HUES64 (cell line): Measurements from ENCODE around the gene FGF9.

Experiments
- H3K27ac ChIP-seq: 2 replicates; pipeline ENCODE4 v1.7.0; 2013; ENCODE audit warnings: low read depth, low read length, inconsistent platforms
- H3K27me3 ChIP-seq: 2 replicates; pipeline ENCODE4 v1.6.1; 2013; ENCODE audit warnings: mild to moderate bottlenecking, low read length; ENCODE audit not compliant: insufficient read depth
- H3K36me3 ChIP-seq: 2 replicates; pipeline ENCODE4 v1.6.1; 2013; ENCODE audit warnings: mild to moderate bottlenecking, low read length; ENCODE audit not compliant: insufficient read depth
- H3K4me1 ChIP-seq: 2 replicates; pipeline ENCODE4 v1.6.1; 2013; ENCODE audit warnings: mild to moderate bottlenecking, low read length, moderate library complexity; ENCODE audit not compliant: insufficient read depth
- H3K4me3 ChIP-seq: 2 replicates; pipeline ENCODE4 v1.5.1; 2013; ENCODE audit warnings: mild to moderate bottlenecking, low read length, moderate library complexity
- H3K9ac ChIP-seq: 2 replicates; pipeline ENCODE4 v1.6.1; 2013; ENCODE audit warnings: mild to moderate bottlenecking, low read depth, low read length
- H3K9me3 ChIP-seq: 2 replicates; pipeline ENCODE4 v1.6.1; 2013; ENCODE audit warnings: low read depth, low read length; ENCODE audit not compliant: insufficient read depth
- WGBS: fragments of 150-250, 120-280 bp; methylation state at CpG from one replicate; pipeline ENCODE4 v1.1.7; 2013; ENCODE audit warnings: missing lambda C conversion rate; 5-methylcytosine and 5-hydroxymethylcytosine counted together

The FGF9 gene

DNA sequence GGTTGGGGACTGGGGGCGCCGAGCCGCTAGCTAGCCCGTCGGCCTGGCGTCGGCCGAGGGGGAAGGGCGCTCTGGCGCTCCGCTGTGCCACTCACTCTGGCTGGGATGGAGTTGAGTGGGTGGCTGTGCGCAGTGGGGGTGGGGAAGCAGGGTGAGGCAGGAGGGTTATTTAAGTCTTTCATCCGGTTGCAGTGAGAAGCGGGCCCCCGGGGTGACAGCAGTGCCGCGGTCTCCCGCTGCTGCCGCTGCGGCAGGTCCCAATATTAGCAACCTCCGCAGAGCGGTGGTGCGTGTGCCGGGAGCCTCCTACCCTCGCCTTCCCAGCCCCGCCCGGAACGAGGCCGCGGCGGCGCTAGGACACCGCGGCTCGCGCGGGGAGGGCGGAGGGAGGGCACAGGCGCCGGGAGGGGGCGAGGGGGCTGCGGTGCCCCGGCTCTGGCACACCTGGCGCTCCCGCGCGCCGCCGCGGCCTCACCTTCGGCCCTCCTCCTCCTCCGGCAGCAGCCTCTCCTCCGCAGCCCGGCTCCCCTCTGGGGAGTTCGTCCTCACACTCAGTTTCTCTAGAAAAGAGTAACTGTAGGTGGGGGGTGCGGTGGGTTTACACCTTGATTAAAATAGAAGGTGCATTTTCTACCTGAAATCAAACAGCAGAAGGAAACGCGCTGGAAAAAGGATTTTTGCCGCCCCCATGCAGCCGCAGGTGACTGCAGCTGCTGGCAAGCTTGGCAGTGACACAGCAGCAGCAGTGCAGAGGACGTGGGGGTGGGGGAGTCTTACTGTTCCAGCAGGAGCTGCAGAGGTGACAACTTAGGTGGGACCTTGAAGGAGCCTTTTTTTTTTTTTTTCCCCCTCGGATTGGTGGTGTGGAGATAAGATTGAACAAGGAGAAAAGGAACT is 4.5 kb downstream of the FGF9 start:
- Histone ChIP-seq H3K27ac (no peak overlapping the region), H3K9ac (no peak overlapping the region), H3K9me3 (no peaks in the 10 kb centered on the region), H3K4me1 (peaks cover 26% of the 10 kb centered on the region), H3K4me3 (peak overlapping the region; percentile 63), H3K27me3 (peaks cover 79% of the 10 kb centered on the region), H3K36me3 (no peaks in the 10 kb centered on the region)
- WGBS, result under 1% methylated on average over 58 of the region's 62 CpGs

DNA sequence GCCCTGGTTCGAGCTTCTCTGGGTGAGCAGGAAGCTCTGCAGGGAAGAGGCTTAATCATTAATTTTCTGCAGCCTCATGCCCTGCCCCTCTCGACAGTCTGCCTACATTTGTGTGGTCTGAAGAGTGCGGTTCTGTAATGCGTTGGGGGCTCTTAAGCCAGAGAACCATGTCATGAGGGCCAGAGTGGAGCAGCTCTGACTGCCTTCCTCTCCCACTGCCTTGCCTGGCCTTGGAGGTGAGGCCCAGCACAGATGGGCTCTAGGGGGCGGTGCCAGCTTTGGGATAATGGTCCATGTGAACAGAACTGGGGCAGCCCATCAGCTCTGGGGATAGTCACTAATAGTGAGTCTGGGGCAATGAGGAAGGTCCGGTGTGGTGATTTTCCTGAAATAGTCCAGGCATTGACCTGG is 5.7 kb downstream of the FGF9 start:
- Histone ChIP-seq H3K9ac (no peak overlapping the region), H3K4me3 (no peak overlapping the region), H3K36me3 (no peaks in the 10 kb centered on the region), H3K4me1 (peaks cover 20% of the 10 kb centered on the region), H3K27ac (no peak overlapping the region), H3K27me3 (peaks cover 67% of the 10 kb centered on the region), H3K9me3 (no peaks in the 10 kb centered on the region)
- 46% methylated on average over 6 of the region's 6 CpGs for WGBS

DNA sequence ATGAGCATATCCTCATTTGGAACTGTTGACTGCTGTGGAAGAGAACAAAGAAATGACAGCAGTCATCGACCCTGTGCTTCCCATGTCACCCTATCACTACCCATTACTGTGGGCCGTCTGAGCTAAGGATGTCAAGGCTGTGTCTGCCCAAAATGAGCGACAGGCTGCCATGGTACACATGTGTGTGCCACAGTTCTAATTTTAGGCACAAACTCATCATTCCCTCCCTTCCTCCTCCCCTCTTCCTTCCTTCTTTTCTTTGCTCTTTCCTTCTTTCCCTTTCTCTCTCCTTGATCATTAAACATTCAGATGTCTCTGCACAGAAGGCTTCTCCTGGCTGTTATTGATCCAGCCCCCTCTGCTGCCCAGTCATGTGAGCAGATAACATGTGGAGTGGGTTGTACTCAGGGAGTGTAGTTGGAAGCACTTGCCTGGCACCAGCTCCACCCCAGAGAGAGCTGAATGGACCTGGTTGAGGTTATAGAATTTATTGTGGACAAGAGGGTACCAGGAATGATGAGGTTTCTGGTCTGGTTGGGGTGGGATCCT is 6.3 kb downstream of the FGF9 start:
- peaks cover 61% of the 10 kb centered on the region for H3K27me3 ChIP-seq
- peaks cover 14% of the 10 kb centered on the region for H3K4me1 ChIP-seq
- no peak overlapping the region for H3K4me3 ChIP-seq
- no peaks in the 10 kb centered on the region for H3K9me3 ChIP-seq
- no peak overlapping the region for H3K27ac ChIP-seq
- H3K9ac ChIP-seq, result no peak overlapping the region
- 88% methylated on average over 3 of the region's 3 CpGs for WGBS
- H3K36me3 ChIP-seq, result no peaks in the 10 kb centered on the region

DNA sequence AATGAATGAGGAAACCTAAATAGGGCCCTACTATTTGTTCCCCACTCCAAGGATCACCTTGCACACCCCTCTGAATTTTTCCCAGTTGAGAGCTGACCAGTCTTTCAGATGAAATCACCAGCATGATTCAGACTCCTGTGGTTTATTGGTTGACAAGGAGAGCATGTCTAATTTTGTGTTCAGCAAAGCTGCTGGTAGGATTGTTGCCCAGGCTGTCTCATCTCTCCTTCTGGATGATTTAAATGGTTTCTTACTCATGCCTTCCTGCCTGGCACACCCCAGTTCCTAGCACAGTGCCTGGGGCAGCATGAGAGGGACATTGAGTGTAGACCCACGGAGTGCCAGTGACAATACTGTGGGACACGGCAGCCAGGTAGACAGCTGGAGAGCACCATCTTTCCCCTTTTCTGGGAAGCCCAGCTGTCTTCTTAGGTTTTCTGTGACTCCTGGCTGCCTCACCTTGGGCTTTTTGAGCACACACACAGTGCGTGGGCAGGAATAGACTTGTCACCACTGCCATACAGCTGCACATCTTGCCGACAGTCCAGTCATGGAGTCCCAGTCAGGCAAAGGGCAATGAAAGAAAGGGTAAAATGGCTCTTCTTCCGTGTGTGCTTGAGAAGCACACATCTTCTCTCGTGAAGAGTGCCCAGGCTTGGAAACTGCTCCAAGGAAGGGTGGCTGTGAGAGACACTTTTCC is 12.3 kb downstream of the FGF9 start:
- Histone ChIP-seq H3K4me3 (no peak overlapping the region), H3K9ac (no peak overlapping the region), H3K9me3 (no peaks in the 10 kb centered on the region), H3K27ac (no peak overlapping the region), H3K4me1 (no peaks in the 10 kb centered on the region), H3K36me3 (no peaks in the 10 kb centered on the region), H3K27me3 (peaks cover 2% of the 10 kb centered on the region)
- WGBS, result 95% methylated on average over 6 of the region's 6 CpGs

DNA sequence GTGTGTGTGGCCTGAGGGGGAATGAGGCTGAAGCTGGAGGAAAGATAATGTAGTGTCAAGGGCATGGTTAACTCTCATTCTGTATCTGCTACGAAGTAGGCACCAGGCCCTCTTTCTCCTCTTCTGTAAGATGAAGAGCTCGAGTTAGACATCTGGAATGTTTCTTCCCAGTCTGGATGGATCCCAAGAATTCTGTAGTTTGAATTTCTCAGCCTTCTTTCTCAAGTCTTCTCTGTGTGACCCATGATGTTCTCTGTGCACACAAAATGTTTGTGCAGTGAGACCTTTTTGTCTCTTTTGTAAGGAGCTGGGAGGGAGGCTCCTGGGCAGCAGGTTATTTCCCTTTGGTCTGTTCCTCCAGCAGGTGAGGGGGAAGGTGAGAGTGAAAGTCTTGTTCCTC is 13.7 kb downstream of the FGF9 start:
- H3K27me3 ChIP-seq, result no peaks in the 10 kb centered on the region
- no peaks in the 10 kb centered on the region for H3K36me3 ChIP-seq
- no peaks in the 10 kb centered on the region for H3K9me3 ChIP-seq
- no peak overlapping the region for H3K27ac ChIP-seq
- H3K4me3 ChIP-seq, result no peak overlapping the region
- no peaks in the 10 kb centered on the region for H3K4me1 ChIP-seq
- 89% methylated on average over 2 of the region's 2 CpGs for WGBS
- H3K9ac ChIP-seq, result no peak overlapping the region

DNA sequence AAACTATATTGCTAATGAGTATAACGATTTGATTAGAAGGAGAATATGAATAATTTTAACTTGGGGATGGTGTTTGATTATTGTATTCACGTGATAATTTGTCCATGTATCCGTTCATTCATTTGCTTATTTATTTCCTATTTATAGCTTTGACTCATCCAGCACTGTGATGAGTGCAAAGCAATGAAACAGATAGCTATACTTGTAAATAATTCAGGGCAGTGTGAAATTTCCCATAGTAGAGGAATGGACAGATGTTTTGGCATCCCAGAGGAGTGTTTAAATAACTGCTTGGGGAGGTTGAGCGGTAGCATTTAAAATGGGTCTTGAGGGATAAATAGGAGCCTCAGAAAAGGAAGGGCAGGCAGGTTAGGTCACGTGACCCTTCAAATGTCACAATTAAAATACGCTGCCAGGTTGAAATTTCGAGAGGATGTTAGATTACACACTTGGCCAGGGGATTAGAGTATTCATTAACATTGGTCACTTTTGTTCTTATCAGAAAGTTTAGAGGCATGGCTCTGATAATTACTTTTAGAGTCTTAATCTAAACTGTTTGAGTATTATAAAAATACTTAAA is 14.7 kb downstream of the FGF9 start:
- Histone ChIP-seq H3K27me3 (no peaks in the 10 kb centered on the region), H3K27ac (no peak overlapping the region), H3K36me3 (no peaks in the 10 kb centered on the region), H3K9ac (no peak overlapping the region), H3K4me3 (no peak overlapping the region), H3K4me1 (no peaks in the 10 kb centered on the region), H3K9me3 (no peaks in the 10 kb centered on the region)
- WGBS, result 98% methylated on average over 5 of the region's 7 CpGs

DNA sequence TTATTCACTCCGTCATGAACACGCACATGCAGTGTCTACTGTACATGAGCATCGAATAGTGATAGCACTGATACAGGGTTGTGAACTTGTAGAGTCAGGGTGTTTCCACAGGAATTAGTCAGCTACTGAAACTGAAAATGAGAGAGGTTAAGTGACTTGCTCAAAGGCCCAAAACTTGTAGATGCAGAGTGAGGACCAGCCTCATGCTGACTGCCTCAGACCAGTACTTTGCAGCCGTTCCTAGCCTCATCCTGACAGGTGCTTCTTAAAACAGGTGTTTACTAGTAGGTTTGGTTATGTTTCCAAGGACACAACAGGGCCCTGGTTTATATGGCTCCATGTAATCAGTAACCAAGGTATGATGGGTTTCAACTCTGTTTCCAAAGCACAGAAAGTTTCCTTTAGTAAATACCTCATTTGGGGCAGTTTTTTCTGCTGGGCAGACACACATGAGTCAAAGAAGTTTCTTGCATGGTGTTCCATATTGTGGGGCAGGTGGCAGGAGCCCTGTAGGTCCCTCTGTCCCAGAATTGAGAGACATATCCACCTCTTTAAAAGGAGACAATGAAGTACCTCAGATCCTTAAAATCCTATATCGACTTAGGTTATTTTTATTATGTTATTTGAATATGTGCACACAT is 16.0 kb downstream of the FGF9 start:
- H3K27ac ChIP-seq, result no peak overlapping the region
- H3K4me3 ChIP-seq, result no peak overlapping the region
- no peaks in the 10 kb centered on the region for H3K27me3 ChIP-seq
- H3K9ac ChIP-seq, result no peak overlapping the region
- no peaks in the 10 kb centered on the region for H3K9me3 ChIP-seq
- WGBS, result 95% methylated on average over 4 of the region's 5 CpGs
- no peaks in the 10 kb centered on the region for H3K4me1 ChIP-seq
- H3K36me3 ChIP-seq, result no peaks in the 10 kb centered on the region

DNA sequence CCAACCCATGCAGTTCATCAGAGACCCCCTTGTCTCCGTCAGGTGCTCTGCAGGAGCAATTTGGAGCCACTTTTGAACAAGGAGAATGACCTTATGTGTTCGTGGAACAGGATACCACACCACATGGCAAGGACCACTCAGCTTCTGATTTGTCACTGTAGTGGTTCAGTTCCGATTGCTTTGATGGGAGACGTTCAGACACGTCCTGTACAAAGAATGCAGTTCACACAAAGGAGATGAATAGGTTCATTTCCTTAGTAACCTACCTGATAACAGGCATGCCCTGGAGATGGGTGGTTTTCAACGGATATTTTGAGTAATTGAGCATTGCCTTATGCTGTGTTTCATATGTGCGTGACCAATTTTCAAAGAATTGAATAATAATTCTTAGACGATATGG is 17.2 kb downstream of the FGF9 start:
- Histone ChIP-seq H3K4me1 (no peaks in the 10 kb centered on the region), H3K9ac (no peak overlapping the region), H3K27me3 (no peaks in the 10 kb centered on the region), H3K4me3 (no peak overlapping the region), H3K36me3 (no peaks in the 10 kb centered on the region), H3K9me3 (no peaks in the 10 kb centered on the region), H3K27ac (no peak overlapping the region)
- 90% methylated on average over 8 of the region's 8 CpGs for WGBS

DNA sequence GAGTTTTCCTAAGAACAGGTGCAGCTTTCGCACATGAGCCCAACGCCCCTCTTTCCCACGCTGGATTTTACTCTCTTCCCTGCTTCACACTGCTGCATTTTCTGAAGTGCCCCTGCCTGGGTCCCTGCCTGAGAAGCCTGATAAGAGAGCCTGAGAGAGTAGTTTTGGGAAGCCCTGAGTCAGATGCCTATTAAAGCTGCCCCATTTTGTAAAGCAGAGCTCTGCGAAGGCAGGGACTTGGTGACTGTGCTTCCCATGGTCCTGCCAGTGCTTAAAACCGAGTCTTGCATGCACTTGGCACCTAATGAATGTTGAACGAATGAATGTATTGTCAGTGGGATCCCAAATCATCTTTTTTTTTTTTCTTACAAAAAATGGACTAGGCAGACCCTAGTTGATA is 18.2 kb downstream of the FGF9 start:
- H3K4me3 ChIP-seq, result no peak overlapping the region
- H3K36me3 ChIP-seq, result no peaks in the 10 kb centered on the region
- H3K9me3 ChIP-seq, result no peaks in the 10 kb centered on the region
- no peaks in the 10 kb centered on the region for H3K27me3 ChIP-seq
- no peaks in the 10 kb centered on the region for H3K4me1 ChIP-seq
- 94% methylated on average over 6 of the region's 6 CpGs for WGBS
- H3K27ac ChIP-seq, result no peak overlapping the region
- H3K9ac ChIP-seq, result no peak overlapping the region

DNA sequence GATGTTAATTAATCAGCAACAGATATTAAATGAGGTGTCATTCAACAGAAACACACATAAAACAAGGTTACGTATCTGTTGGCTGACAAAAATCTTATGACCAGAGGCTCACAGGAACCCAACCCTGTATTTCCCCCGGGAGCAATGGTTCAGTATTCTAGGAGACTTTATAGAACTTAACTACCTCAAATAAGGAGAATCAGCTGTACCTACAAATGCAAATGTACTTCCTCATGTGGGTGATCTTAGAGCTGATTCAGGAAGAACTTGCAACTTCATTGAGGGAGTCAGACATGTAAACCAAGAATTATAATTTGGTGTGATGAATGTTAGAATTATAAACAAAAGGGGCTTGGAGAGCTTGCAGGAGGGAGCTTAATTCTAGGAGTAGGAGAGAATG is 20.1 kb downstream of the FGF9 start:
- WGBS, result 93% methylated on average over 2 of the region's 2 CpGs
- Histone ChIP-seq H3K36me3 (no peaks in the 10 kb centered on the region), H3K4me1 (no peaks in the 10 kb centered on the region), H3K27ac (no peak overlapping the region), H3K4me3 (no peak overlapping the region), H3K9me3 (no peaks in the 10 kb centered on the region), H3K9ac (no peak overlapping the region), H3K27me3 (no peaks in the 10 kb centered on the region)

DNA sequence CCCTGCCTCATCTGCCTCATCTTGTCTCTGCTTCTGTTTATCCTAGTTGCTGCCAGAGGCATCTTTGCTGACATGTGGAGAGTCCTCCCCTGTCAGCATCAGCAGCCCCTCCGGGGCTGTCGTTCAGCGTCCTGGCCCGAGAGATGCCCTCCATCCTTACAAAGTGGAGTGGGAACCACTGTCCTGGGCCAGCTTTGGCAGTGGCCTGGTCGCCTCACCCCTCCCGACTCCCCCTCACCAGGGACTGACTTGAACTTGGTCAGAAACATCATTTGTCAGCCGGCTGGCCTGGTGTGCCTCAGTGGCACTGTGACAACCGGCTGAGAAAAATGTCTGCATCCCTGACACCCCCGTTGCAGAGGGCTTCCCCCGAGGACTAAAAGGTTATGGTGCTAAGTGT is 20.6 kb downstream of the FGF9 start:
- WGBS, result 94% methylated on average over 10 of the region's 10 CpGs
- H3K9ac ChIP-seq, result no peak overlapping the region
- no peaks in the 10 kb centered on the region for H3K9me3 ChIP-seq
- H3K4me3 ChIP-seq, result no peak overlapping the region
- H3K4me1 ChIP-seq, result no peaks in the 10 kb centered on the region
- no peaks in the 10 kb centered on the region for H3K36me3 ChIP-seq
- H3K27ac ChIP-seq, result no peak overlapping the region
- H3K27me3 ChIP-seq, result no peaks in the 10 kb centered on the region
